HG03354 (cell line): Measurements from ENCODE around the gene S100A8.
"Not testable (repeated sequence)": the region's sequence is repeated elsewhere in the genome, so short reads cannot be mapped to it uniquely, and the experiment has no call there.

ENCODE experiments used
- ATAC-seq: cut with Tn5 transposase; IDR thresholded peaks from one replicate; pipeline ENCODE4 v1.9.1; 2021; ENCODE audit warnings: mild to moderate bottlenecking; ENCODE audit not compliant: unreplicated experiment, poor library complexity, severe bottlenecking

S100A8 gene

DNA sequence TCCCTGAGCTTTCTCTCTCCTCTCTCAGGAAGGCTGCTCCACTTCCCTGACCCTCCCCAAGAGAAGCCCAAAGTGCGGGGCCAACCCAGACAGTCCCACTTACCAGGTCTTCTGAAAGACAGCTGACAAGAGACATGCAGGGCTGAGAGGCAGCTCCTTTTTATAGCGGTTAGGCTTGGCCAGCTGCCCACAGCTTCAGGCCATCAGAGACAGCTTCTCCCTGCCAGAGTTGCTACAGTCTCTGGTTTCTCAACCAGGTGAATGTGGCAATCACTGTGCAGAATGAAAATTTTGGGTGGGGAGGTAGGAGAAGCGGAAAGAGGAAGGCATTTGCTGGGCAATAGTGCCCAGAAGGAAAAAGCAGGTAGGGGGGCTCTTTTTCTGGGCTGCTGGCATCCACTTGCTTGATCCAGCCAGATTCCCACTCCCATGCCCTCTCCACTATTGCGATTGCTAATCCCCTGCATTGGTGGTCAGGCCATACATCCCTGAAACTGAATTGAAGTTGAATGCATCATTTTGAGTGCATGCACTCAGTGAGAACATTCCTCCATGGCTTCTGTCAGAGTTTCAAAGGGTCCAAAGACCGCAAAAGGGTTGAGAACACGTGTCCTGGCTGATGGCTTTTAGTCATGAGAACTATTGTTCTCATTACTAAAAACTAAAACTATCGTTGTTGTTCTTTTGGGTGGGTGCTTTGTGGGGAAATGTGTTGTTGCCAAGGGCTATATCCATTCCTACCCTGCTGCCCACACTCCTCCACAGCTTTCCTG lies at the start of gene S100A8:
Gene S100A8, minus strand, starts transcription at position 136 of the 773 bp plus-strand sequence. CDS start 538 bp downstream, outside the sequence.
- no peak for ATAC-seq

DNA sequence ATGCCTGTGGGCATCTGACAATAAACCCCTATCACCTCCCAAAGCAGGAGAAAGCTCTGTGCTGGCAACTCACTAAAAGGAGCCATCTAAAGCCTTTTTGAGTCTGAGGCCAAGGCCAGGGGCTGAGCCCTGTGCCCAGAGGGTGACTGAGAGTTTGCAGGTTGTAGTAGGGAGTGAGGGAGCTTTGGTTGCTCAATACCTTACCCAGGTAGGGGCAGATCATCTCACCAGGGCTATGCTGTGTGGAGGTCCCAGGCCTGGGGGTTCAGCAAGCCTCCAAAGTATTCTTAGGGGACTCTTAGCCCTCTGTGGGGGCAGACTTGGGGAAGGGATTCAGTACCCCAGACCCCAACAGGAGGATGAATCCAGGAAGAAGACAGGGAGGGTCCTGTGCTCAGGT lies 48.4 kb upstream of the S100A8 start:
- ATAC-seq: no peak

DNA sequence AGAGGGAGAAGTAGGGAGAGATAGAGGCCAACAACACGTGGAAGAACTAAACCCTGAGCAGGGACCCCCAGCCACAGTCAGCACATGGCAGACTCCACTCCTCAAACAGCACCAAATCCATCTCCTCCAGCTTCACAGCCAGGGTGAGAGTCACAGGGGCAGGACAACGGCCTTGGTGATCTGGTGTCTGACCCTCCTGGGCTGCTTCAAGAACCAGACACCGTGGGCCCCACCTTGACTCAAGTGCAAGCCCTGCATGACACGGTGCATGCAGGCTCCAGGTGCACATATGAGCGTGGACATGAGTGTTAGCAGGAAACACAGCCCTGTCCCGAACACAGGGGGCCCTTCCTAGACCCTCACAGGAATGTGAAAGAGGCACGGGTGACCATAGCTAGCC lies 47.7 kb upstream of the S100A8 start:
- no peak for ATAC-seq

DNA sequence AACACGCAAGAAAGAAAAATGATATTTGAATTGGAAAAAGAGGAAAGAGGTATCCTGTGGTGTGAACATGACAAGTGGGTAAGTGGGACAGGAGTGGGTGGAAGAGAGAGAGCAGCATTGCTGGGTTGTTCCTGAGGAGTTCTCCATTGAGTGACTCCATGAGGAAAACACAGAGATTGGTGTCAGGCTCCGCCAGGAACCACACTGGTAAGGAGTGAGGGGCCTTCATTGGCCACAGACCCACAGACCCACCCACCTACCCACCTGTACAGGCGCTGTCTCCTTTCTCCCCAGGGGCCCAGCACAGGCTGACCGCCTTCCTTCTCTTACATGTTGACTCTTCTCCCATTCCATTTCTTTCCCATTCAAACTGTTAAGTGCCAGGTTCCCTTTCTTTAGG lies 46.4 kb upstream of the S100A8 start:
- no peak for ATAC-seq

DNA sequence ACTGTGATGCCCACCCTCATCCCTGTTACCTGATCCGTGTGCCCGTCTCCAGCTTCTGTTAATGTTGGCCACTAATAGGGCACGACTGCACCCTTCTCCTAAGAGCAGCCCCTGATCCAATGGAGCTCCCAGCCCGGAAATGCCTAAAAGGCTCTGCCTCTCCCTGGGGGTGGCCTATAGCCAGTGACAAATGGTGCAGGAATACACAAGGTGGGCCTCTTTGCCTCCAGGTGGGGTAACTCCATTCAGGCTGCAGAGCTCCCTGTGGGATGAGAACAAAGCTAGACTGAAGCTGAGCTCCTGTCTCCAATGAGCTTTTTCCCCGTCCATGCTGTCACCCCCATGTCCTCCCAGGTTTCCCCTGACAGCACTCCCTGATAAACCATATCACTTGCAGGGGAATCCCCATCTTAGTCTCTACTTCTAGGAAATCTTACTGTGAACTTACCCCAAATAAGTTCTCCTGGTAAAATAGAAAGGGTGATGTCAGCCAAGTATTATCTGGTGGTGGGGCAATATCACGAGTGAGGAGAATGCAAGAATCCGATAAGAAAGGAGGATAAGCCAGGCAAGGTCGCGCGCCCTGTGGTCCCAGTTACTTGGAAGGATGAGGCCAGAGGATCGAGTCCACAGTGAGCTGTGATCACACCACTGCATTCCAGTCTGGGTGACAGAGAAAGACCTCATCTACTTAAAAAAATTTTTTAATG lies 44.0 kb upstream of the S100A8 start:
- ATAC-seq: no peak

DNA sequence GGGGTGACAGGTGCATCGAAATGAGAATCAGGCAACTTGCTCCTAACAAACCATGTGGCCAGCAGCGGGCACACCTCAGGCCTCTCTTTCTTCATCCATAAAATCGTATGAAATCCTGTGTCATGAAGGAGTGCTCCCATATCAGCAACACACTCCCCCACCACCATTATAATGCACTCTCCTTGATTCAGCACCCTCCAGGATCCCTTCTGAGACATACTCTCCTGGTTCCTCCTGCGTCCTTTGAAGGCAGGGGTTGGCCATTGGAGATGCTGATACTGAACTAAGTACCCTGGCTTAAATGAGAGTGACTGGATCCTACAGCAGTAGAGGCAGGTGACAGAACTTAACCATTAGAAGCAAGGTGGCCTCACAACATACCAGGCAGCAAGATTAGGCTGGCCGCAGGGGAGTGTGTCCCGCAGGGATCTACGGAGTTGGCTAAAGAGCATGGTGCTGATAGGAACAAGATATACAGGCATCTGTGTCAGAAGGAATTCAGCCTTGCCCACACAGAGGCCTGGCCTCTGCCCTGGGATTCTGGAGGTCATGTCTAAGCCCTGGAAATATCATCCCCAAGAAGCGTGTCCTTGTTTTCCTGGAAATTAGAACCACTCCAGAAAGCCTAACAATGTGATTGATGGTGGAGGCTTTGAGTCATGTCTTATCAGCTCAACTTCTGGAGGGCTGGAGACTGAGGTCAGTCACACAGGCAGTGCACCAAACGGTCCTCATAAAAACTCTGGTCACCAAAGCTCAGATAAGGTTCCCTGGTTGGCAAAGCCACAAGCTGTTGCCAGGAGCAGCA lies 42.2 kb upstream of the S100A8 start:
- no peak for ATAC-seq

DNA sequence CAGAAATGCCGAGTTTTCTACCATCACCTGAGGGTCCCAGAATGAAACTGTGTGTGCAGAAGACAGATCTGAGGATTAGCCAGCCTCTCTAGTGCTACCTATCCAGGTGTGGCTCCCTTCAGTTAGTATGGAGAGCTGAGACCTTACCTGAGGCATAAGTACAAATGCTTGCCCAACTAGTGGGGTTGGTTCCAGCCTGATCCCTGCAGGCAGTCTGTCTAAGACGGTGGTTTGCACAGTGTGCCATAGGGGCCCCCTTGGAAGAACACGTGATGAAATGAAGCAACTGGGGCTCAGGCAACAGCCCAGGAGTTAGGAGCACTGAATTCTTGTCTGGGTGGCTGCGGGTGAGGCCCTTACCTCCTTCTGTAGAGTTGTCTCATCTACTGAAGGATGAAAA lies 41.1 kb upstream of the S100A8 start:
- ATAC-seq: no peak

DNA sequence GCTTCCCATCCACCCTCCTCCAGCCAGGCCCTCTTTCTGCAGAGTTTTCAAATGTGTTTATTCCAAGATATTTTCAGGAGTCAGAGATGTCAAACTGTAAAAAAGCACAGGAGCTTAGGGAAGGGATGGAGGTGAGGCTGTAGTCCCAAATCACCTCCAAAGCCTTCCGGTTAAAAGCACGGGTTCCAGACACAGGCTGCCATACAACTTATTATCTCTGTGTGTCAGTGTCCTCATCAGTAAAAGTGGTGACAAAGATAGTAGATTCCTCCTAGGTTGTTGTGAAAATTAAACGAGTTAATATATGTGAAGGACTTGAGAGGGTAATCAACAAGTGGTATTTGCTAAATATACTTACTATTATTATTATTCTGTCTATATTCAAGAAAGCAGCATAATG lies 40.6 kb upstream of the S100A8 start:
- ATAC-seq: no peak

DNA sequence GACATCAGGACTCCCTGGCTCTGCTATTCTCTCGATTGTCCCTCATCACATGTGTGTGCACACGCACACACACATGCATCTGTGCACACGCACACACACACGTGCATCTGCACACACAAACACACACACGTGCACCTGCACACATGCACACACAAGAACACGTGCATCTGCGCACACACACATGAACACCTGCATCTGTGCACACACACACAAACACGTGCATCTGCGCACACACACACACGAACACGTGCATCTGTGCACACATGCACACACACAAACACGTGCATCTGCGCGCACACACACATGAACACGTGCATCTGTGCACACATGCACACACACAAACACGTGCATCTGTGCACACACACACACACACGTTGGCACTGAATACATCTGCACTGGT lies 40.1 kb upstream of the S100A8 start:
- ATAC-seq: no peak

DNA sequence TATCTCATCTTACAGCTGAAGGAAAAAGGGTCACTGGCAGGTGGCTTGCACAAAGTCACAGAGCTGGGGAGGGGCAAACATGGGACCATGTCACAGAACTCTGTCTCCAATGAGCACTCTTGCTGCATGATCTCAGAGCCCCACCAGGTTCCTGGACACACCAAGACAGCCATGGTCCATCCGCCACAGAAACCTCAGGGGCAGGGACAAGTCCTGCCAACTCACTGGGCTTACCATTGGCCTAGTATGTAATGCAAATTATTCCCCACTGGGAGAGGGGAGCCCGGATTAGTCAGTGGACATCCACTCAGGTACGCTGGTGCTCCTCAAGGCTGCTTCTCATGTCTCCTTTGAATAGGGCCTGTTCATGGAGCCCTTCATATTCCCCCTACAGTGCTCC lies 39.7 kb upstream of the S100A8 start:
- ATAC-seq: no peak

DNA sequence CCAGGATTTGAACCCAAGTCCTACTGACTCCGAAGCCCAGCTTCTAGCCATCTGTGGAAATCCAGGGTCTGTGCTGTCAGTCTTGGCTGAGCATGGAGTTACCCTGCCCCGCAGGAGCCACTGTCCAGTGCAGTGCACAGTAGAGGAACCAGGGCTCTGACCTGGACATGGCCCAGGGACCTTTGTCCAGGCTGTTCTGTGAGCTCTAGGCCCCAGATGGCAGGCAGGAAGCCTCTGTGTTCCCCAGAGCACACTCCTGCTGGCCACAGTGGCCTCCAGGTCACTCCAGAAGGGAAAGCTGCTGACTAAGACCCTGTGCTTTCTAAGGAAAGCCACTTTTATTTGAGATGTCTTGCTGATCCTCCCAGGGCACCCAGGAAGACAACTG lies 39.3 kb upstream of the S100A8 start:
- ATAC-seq: no peak

DNA sequence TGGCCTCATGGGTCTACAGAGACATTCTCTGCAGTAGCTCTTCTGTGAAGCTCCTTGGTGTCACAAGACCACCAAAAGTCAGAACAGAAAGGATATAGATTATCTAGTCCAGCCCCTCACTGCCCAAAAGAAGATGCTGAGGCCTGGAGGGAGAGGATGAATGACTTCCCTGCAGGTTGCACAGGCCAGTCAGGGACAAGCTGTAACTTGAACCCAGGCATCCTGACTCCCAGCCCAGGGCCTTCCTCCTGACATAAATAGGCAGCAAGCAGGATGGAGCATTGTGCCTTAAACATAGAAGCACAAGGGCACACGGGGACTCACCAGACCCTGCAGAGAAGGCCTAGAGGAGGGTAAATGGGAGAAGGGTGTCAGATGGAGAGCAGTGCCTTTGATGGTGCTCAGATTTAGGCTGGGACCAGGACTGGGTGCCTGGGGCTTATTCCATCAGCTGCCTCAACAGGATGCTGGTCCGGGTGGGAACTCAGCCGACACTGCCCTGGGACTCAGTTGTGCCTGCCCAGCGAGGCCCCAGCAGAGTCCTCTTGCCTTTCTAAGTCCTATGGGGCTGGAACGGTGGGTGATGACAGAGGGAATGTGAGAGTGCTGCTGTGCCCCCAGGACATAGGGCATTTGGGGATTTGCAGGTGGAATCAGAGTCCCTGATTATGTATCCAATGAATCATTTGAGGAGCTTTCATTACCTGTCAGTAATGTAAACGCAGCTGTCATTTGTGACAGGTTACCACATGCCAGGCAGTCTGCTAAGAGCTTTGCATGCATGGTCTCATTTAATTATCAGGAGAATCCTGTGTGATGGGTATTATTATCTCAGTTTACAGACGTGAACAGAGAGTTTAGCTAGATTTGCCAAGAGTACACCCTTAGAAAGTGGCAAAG lies 38.6 kb upstream of the S100A8 start:
- no peak for ATAC-seq

DNA sequence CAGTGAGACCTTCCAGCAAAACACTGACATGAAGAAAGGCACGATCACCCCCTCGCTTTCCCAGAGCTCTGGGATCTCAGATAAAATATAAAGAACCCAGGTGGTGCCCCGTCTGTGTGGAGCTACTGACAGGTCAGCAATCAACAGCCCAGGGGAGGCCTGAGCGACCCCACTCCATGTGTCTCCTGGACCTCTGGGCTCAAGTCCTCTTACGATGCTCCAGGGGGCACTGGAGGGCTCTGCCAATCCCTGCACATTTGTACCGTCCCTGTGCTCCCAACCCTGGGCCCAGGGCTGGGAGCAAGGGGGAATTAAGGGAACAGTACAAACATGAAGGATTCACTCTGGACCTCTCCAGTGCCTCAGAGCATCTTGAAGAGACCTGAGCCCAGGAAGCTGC lies 37.9 kb upstream of the S100A8 start:
- no peak for ATAC-seq

DNA sequence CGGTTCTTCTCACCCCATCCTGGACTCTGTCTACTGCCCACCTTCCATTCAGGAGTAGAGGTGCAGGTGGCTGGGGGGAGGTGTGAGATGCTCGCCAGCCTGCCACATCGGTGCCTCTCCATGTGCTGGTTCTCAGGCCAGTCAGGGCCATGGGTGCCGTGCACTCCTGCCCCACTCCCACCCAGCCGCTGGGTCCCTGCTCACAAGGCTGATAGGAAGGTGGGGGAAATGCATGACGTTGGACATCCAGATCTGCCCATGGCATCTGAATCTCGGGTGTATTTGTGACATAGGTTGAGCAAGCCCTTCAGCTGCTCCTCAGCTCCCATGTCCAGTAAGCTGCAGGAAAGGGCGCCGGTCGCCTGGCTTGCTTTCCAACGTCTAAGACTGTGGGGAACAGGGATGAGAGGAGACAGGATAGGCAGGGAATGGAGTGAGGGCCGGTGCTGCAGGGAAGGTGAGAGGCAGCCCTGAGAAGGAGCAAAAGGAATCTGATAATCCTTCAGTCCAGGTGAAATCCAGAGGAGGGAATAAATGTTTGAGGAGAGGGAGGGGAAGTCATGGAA lies 37.3 kb upstream of the S100A8 start:
- ATAC-seq: no peak

DNA sequence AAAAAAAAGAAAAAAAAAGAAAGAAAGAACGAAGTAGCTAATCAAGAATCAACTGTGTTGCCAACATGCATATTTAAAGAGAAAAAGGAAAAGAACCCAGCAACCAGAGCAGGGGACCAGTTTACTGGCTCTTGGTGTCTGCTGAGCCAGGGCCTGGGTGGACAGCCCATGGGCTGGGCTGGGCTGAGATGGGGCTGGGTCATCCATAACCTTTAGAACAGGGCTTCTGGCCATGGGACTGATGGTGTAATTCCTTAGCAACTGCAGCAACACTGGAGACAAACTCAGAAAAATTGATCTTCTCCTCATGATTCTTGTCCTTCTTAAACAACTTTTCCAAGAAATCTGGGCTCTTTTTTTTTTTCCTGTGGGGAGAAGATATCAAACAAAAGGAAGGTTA lies 35.9 kb upstream of the S100A8 start:
- ATAC-seq: no peak

DNA sequence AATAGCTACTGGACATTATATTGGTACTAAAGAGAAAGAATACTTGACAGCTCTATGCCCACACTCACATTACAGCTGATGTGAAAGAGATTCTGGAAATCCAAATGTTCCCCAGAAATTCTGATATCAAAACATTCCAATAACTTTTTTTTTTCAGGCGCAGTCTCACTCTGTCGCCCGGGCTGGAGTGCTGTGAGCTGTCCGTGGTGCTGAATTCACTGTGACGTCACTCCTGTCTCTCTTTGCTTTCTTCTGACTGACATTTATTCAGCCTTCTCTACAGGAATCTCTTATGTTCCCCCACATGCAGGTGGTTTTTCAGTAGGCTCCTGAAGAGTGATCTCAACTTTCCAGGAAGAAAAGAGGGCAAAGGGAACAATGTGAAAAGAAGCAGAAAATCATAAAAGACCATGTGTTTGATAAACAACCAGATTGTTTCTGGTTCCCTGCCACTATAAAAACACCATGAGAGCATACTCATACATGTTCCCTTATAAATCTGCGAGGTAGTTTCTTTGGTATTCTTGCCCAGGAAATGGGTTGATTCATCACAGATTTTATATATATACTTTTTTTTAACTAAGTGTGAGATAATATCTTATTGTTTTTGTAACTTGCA lies 31.7 kb upstream of the S100A8 start:
- ATAC-seq: no peak

DNA sequence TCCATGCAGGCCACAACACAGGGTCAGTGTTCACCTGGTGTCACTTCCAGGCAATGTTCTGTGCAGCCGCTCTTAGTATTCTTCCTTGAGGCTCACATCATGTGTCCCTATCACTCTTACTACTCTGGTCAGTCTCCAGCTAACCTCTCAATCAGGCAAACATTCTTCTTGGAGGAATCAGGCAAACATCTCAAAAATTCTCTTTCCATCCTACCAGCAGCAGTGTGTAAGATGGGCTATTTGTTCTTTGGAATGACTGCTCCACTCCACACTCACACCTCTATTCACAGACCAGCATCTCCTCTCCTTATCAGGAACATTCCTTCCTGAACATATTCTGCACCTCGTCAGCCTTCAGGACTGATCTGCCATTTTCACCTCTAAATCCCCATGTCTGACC lies 29.4 kb upstream of the S100A8 start:
- no peak for ATAC-seq

DNA sequence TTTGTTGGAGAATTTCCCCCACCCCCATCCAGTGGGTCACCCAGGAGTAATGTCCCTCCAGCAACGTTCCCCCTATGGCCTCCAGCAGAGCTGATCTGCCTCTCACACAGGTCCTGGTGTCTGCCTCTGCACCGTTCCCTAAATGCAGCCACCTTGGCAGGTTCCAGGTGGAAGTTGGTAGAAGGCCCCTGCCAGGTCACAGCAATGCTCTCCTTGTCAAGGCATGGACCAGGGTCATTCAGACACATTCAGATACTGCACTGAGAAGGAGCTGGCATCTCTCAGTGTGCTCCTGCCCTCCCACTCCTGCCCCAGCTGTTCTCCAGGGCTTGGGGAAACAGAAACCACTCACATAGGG lies 28.5 kb upstream of the S100A8 start:
- ATAC-seq: not testable (repeated sequence)
